PC-9 (cell line): ENCODE data around the gene CIAO2A.

ENCODE experiments used
- EZH2 ChIP-seq: fragments of 200-600 bp; sonication (generic); IDR thresholded peaks from 2 replicates; pipeline ENCODE4 v1.8.0; 2017; ENCODE audit warnings: antibody characterized with exemption, low read depth
- TF ChIP-seq, protein P1 (sequence below): fragments of 200-600 bp; sonication (generic); conservative IDR thresholded peaks from 2 replicates; pipeline ENCODE4 v1.6.1; 2017; ENCODE audit warnings: mixed run types, antibody characterized with exemption, mild to moderate bottlenecking, moderate library complexity

- TF ChIP-seq, protein P1, sequence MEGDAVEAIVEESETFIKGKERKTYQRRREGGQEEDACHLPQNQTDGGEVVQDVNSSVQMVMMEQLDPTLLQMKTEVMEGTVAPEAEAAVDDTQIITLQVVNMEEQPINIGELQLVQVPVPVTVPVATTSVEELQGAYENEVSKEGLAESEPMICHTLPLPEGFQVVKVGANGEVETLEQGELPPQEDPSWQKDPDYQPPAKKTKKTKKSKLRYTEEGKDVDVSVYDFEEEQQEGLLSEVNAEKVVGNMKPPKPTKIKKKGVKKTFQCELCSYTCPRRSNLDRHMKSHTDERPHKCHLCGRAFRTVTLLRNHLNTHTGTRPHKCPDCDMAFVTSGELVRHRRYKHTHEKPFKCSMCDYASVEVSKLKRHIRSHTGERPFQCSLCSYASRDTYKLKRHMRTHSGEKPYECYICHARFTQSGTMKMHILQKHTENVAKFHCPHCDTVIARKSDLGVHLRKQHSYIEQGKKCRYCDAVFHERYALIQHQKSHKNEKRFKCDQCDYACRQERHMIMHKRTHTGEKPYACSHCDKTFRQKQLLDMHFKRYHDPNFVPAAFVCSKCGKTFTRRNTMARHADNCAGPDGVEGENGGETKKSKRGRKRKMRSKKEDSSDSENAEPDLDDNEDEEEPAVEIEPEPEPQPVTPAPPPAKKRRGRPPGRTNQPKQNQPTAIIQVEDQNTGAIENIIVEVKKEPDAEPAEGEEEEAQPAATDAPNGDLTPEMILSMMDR: no peak
- TF ChIP-seq EZH2: no peak
These were observed 29.3 kb upstream of the CIAO2A start for GRCh38 chr15:64122936-64123351.
